HG03378 (cell line): ENCODE data around the gene CDC5L.

Source experiments
- ATAC-seq: cut with Tn5 transposase; IDR thresholded peaks from one replicate; pipeline ENCODE4 v1.9.1; 2021; ENCODE audit warnings: mild to moderate bottlenecking, moderate library complexity; ENCODE audit not compliant: unreplicated experiment

The CDC5L gene

DNA sequence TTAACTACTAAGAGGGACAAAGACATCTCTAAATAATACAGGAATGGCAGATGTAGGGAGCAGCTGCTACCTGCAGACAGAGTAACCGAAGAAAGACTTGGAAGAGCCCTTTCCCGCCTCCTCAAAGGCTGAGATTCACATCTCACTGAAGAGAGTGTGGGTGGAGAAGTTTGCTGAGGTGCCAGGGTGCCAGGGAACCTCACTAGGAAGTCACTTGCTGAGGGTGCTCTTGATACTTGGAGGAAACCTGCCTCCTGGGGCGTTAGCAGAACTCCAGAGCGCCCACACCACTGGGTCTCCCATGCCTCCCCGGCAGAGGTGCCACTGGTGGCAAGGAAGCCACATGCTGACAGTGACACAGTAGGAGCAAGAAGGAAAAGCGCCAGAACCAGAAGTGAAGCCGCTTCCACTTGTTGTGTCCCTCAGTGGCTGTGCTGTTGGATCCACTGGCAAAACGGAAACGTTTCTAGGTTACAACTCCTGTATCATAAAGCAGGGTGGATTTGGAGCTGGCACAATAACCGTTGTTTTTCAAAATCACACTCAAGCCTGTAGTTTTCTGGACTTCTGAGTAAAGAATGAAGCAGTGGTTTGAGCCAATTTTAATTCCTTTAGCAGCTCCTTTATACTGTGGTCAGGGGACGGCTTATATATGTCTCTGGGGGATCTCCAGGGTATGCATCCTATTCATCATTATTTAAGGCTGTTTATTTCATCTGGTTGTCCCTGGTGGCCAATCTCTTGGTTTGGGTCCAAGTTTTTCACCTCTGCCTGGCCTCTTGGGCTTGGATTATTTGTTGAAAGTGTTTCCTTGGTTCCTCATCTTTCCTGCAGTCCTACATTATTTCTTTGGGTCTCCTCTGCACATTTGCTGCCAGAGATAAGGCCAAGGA, 64.5 kb downstream of the CDC5L start:
- ATAC-seq, result no peak

DNA sequence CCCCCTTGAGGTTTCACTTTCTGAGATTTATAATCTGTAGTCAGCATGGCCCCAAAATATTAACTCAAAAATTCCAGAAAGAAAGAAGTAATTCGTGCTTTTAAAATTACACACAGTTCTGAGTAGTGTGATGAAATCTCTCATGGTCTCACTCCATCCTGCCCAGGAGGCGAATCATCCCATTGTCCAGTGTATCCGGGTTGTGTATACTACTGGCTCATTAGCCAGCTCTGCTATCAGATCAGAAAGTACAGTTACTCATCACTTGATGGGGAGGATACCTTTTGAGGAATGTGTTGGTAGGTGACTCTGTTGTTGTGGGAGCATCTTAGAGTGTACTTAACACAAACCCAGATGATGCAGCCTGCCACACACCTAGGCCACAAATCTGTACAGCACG, 65.2 kb downstream of the CDC5L start:
- no peak for ATAC-seq

- ATAC-seq, result no peak
Measured at GRCh38 chr6:44453146-44453545, 65.6 kb downstream of the CDC5L start.

- no peak for ATAC-seq
Measured at GRCh38 chr6:44454198-44454597, 66.7 kb downstream of the CDC5L start.

DNA sequence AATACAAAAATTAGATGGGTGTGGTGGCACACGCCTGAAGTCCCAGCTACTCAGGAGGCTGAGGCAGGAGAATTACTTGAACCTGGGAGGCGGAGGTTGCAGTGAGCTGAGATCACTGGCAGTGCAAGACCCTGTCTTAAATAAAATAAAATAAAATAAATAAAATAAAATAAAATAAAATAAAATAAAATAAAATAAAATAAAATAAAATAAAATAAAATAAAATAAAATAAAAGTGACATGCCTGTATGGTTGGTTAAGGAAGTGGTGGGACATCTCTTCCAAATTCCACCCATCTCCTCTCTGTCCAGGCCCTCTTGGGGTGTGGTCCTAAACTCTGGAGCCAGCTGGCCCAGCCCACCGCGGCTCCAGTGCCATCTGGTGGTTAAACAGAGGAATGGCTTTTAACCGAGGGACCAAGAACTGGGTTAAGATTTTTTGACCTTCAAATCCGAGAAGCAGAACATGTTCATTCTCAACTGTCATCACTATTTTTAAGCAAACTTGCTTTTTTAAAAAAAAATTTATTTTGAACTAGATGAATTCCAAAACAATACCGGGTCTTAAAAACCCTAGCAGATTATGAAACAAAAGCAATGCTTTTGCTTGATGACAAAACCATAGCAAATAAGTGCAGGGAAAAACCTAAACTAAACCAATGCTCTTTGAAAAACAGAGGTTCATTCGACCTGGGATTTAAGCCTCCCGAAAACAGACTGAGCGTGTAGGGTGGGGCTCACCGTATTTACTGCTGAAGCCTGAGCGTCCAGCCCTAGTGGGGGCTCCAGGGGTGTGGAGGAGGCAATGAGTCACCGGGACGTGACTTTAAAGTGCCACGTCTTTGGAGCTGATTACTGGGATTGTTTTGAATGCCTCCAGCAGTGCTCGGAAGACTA, 68.8 kb downstream of the CDC5L start:
- ATAC-seq, result no peak

- ATAC-seq, result no peak
Measured at GRCh38 chr6:44456966-44457292, 69.4 kb downstream of the CDC5L start.

DNA sequence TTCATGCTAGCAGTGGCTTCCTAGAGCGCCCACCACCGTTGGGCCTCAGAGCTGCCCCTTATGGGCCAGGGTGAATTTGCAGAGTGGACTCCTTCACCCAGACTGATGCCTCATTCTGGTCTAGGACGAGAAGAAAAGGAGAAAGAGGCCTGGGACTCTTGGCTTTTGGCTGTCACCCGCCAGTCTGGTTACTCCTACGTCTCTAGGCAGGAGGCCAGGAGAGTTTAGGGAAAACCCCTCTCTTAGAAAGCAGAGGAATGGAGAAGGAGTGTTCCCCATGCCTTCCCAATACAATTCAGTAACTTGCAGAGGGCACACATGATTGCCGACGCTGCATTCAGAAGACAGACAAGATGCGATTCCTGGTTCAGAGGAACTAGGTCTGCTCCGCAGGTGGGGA, 70.1 kb downstream of the CDC5L start:
- no peak for ATAC-seq

- no peak for ATAC-seq
Measured at GRCh38 chr6:44458551-44458950, 71.0 kb downstream of the CDC5L start.

DNA sequence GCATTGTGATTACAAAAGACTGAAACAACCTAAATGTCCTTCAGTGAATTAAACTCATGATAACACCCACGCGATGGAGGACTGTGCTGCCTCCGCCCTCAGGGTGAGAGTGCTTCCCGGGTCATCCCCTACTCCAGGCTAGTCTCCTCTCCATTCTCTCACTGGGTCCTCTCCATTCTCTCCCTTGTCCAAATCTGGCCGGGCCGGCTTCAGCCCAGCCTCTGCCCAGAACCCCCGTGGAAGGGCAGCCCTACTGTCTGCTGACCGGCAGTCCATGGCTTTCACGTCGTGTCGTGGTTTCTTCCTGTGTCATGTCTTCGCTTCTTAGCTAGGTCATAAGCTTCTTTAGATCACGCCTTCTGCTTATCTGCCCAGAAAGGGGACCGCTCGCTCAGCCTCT, 74.8 kb downstream of the CDC5L start:
- ATAC-seq, result no peak

DNA sequence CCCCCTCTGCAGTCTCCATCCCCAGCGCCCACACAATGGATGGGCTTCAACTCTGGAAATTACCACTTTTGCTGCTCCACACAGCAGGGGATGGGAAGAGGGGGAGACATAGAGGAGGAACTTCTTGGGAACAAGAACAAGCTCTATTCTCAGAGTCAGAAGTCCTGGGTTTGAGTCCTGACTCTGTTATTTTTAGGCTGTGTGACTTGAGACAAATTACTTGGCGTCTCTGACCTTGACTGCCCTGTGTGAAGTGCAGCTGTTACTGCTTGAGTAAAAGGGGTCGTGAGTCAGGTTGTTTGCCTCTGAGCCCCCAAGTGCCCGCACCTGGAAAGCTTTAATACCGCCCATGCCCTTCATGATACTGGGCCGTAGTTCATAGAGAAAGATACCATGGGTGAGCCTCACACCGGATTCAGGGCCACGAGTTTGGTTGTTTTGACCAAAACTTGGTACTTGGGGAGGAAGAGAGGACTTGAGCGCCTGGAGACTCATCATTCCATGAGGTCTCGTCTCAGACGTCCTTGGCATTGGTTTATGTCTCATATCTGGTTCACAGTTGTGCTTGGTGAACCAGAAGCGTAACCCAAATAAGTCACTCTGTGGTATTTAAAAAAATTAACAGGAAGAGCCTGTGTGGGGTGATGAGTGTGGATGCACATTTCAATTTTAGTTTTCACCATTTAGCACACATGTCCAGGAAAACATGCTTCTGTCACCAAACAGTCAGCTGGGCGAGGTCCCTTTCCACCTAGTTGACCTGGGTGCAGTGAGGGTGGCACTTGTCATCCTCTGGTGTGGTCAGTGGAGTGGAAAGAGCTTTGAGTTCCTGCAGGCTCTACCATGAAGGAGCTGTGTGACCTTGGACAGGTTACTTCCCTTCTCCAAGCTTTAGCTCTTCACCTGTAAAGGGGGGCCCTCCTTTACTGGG, 75.6 kb downstream of the CDC5L start:
- no peak for ATAC-seq

- ATAC-seq, result no peak
Measured at GRCh38 chr6:44463728-44464450, 76.4 kb downstream of the CDC5L start.

GRCh38 chr6:44464527-44465310, 77.2 kb downstream of the CDC5L start:
- no peak for ATAC-seq

GRCh38 chr6:44466955-44467354, 79.4 kb downstream of the CDC5L start:
- no peak for ATAC-seq

DNA sequence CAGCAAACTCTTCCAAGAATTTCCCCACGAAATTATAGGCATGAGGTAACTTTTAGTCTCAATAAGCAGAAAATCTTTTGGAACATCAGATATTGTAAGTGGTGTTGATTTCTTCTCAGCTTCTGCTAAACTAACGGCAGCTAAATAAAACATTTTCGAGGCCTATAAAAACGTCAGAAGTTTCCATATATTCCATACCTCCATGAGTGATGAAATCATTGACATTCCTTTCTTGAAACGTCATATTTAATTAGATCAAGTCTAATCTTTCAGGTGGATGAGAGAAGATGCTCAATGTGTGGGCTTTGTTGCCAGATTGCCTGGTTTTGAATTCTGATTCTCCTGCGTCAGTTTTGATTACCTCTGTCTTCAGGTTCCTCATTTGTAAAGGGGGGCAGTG, 81.3 kb downstream of the CDC5L start:
- ATAC-seq, result no peak

GRCh38 chr6:44470115-44470464, 82.6 kb downstream of the CDC5L start:
- no peak for ATAC-seq

DNA sequence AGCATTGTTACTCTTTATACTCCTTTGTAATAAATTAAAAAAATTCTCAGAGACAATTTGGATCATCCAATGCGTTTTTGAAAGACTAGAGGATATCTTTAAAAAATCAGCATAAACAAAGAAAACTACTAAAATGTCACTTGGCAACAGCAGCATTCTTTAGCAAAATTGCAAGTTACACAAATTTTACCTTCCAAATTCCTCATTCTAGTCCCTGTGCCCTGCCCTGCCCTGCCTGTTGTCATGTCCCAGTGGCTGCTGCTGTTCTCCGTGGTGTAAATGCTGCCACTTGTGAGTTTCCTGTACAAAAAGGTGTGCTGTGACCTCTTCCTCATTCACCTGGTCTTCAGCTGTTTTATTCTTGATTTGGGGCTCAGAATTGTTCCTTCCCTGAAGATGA, 83.2 kb downstream of the CDC5L start:
- no peak for ATAC-seq

DNA sequence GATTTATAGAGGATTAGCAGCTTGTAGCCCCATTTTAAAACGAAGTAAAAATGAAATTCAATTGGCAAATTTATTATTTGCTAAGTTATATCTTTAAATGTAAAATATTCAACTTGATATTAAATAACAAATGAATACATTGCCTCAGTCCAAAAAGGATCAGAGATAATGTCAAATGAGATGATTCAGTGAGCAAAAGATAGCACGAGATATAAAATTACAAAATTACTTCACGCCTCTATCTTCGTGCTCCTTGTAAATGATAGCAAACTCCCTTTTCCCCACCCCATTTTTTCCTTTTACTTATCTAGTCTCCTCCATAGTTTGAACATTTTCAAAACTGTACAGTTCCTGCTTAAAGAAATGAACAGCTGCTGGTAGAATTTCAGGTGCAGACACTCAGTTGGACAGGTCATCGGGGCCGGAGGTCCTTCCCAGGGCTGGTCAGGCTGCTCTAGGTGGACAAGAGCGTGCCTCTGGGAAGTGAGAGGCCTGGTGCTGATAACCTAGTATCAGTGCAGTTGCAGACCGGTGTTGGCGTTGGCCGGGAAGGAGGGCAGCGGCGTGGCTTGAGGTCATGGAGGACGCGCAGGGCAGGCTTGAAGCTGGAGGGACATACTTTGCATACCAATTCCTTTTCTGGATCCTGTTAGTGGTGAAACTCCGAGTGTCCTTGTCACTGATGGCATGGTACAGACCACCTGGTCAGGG, 83.9 kb downstream of the CDC5L start:
- ATAC-seq, result no peak

DNA sequence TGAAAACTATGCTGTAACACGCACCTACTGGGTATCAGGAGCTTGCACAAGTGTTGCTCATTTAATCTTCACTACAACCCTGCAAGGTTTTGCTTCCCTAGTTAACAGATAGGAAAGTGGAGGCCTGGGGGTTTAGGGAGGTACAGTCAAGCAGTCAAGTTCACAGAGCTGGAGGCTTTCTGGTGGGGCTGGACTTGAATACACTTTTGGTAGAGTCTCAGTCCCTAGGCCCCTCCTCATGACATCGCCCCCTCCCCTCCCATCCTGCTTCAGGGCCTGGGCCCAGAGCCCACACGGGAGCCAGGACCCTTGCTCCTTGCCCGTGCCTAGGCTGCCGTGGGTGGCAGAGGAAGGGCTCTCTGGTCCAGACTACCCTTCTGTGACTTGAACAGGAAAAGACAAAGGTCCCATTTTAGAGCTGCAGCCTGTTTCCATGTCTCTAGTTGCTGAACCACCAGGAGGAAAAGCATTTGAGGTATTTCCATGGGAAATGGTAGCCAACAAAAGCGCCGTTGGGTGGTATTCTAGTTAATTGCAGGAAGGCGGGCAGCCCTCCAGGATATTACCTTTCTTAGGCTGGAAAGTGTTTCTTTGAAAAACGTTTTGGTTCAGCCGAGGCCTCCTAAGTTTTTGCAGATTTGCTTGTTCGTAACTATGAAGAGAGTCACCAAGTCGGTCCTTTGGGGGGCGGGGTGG, 84.9 kb downstream of the CDC5L start:
- ATAC-seq, result no peak
